Measurements from ENCODE around the gene MGMT. TPM values are rescaled to one million over a fixed set of nuclear protein-coding genes. Genes with fewer than 3 reads are reported as not detected.
A peak's percentile ranks its signal among the peaks of the same experiment; 100 is the strongest.

MGMT gene
- total and polyA plus RNA-seq, 8 donors = 1.2 to 37.8 (median 21.3) TPM

- Histone ChIP-seq H3K27ac (peak overlapping the region in 1 of 5 donors; percentile 46), H3K9me3 (no peaks in the 10 kb centered on the region), H3K27me3 (no peaks in the 10 kb centered on the region), H3K4me3 (no peak overlapping the region), H3K36me3 (no peaks in the 10 kb centered on the region), H3K4me1 (peaks cover 0 to 11% (median 5%) of the 10 kb centered on the region in 4 donors)
- TF ChIP-seq EP300 (IDR thresholded peaks at IDR 0.05) (no peak), CTCF (IDR thresholded peaks at IDR 0.05) (no peak), POLR2AphosphoS5 (IDR thresholded peaks at IDR 0.05) (no peak), POLR2A (IDR thresholded peaks at IDR 0.05) (no peak)
- 73 to 89% (median 80%) methylated on average over 4 of the region's 4 CpGs for WGBS, 5 donors
- intact Hi-C loops (cut with DNase I; ENCODE audit: low total_unique reads) = no loop called here
- peak in 1 of 2 donors; percentile 35 for DNase-seq
These were observed 222.6 kb downstream of the MGMT start for GRCh38 chr10:129689671-129690071.

GRCh38 chr10:129690248-129691070 lies 223.4 kb downstream of the MGMT start:
- Histone ChIP-seq H3K27me3 (no peaks in the 10 kb centered on the region), H3K36me3 (no peaks in the 10 kb centered on the region), H3K9me3 (no peaks in the 10 kb centered on the region), H3K27ac (peak overlapping the region in 1 of 5 donors; percentile 46), H3K4me1 (peaks cover 0 to 16% (median 7%) of the 10 kb centered on the region in 4 donors), H3K4me3 (no peak overlapping the region)
- intact Hi-C loops (cut with DNase I; ENCODE audit: low total_unique reads) = no loop called here
- TF ChIP-seq EP300 (IDR thresholded peaks at IDR 0.05) (no peak), POLR2AphosphoS5 (IDR thresholded peaks at IDR 0.05) (no peak), CTCF (IDR thresholded peaks at IDR 0.05) (no peak), POLR2A (IDR thresholded peaks at IDR 0.05) (no peak)
- WGBS, 5 donors = 84 to 91% (median 88%) methylated on average over 8 of the region's 8 CpGs
- no peak for DNase-seq

- TF ChIP-seq EP300 (IDR thresholded peaks at IDR 0.05) (no peak), CTCF (IDR thresholded peaks at IDR 0.05) (no peak), POLR2AphosphoS5 (IDR thresholded peaks at IDR 0.05) (no peak), POLR2A (IDR thresholded peaks at IDR 0.05) (no peak)
- 82 to 97% (median 95%) methylated on average over 8 of the region's 8 CpGs for WGBS, 5 donors
- intact Hi-C loops (cut with DNase I; ENCODE audit: low total_unique reads) = no loop called here
- H3K36me3 ChIP-seq = no peaks in the 10 kb centered on the region
- no peak overlapping the region for H3K4me3 ChIP-seq
- H3K4me1 ChIP-seq = peaks cover 0 to 19% (median 7%) of the 10 kb centered on the region in 4 donors
- no peaks in the 10 kb centered on the region for H3K9me3 ChIP-seq
- H3K27me3 ChIP-seq = no peaks in the 10 kb centered on the region
- no peak overlapping the region for H3K27ac ChIP-seq
- DNase-seq = no peak
These were observed 225.7 kb downstream of the MGMT start for GRCh38 chr10:129692695-129693094.

- H3K9me3 ChIP-seq = no peaks in the 10 kb centered on the region
- peaks cover 0 to 19% (median 7%) of the 10 kb centered on the region in 4 donors for H3K4me1 ChIP-seq
- intact Hi-C loops (cut with DNase I; ENCODE audit: low total_unique reads) = no loop called here
- H3K4me3 ChIP-seq = no peak overlapping the region
- H3K27me3 ChIP-seq = no peaks in the 10 kb centered on the region
- TF ChIP-seq EP300 (IDR thresholded peaks at IDR 0.05) (no peak), POLR2A (IDR thresholded peaks at IDR 0.05) (no peak), CTCF (IDR thresholded peaks at IDR 0.05) (no peak), POLR2AphosphoS5 (IDR thresholded peaks at IDR 0.05) (no peak)
- H3K36me3 ChIP-seq = no peaks in the 10 kb centered on the region
- DNase-seq = no peak
- 93 to 99% (median 98%) methylated on average over 11 of the region's 11 CpGs for WGBS, 5 donors
- H3K27ac ChIP-seq = no peak overlapping the region
These were observed 226.3 kb downstream of the MGMT start for GRCh38 chr10:129693382-129693781.
